Astrocyte (in vitro differentiated cells and primary cell): Measurements from ENCODE around the gene DOC2A. TPM values are rescaled to one million over a fixed set of nuclear protein-coding genes. Genes with fewer than 3 reads are reported as not detected.

ENCODE experiments used
- DNase-seq: peaks from one replicate; pipeline ENCODE4 v3.0.0-alpha.2; 2010; ENCODE audit warnings: low read depth
- FAIRE-seq: peaks from 2 replicates; lab custom pipeline; 2011; peaks lifted over from hg19 to GRCh38; lab: Jason Lieb, UNC
- H2AFZ ChIP-seq: 2 replicates; pipeline ENCODE4 v1.6.0; 2012; ENCODE audit warnings: low read depth, low read length, inconsistent platforms
- H3K27ac ChIP-seq: 2 replicates; pipeline ENCODE4 v1.5.1; 2011; ENCODE audit warnings: low read depth, low read length, inconsistent platforms
- H3K27me3 ChIP-seq: 2 replicates; pipeline ENCODE4 v1.6.0; 2011; ENCODE audit warnings: low read length, inconsistent platforms; ENCODE audit not compliant: insufficient read depth
- H3K36me3 ChIP-seq: 2 replicates; pipeline ENCODE4 v1.5.1; 2011; ENCODE audit warnings: low read length, inconsistent platforms; ENCODE audit not compliant: insufficient read depth
- H3K4me1 ChIP-seq: 2 replicates; pipeline ENCODE4 v1.5.1; 2011; ENCODE audit warnings: low read length, inconsistent platforms; ENCODE audit not compliant: insufficient read depth
- H3K4me2 ChIP-seq: 2 replicates; pipeline ENCODE4 v1.6.0; 2012; ENCODE audit warnings: low read length, inconsistent platforms
- H3K4me3 ChIP-seq: 2 replicates; pipeline ENCODE4 v1.5.1; 2011; ENCODE audit warnings: low read depth, mild to moderate bottlenecking, low read length, inconsistent platforms; ENCODE audit not compliant: insufficient read depth
- H3K79me2 ChIP-seq: 2 replicates; pipeline ENCODE4 v1.6.0; 2012; ENCODE audit warnings: mild to moderate bottlenecking, low read length, inconsistent platforms; ENCODE audit not compliant: insufficient read depth
- H3K9ac ChIP-seq: 2 replicates; pipeline ENCODE4 v1.6.0; 2012; ENCODE audit warnings: mild to moderate bottlenecking, low read length, inconsistent platforms
- H3K9me3 ChIP-seq: 2 replicates; pipeline ENCODE4 v1.5.1; 2012; ENCODE audit warnings: low read depth, mild to moderate bottlenecking, low read length, inconsistent platforms; ENCODE audit not compliant: insufficient read depth
- H4K20me1 ChIP-seq: 2 replicates; pipeline ENCODE4 v1.6.0; 2012; ENCODE audit warnings: low read length, inconsistent platforms; ENCODE audit not compliant: insufficient read depth
- H3K27ac Mint-ChIP-seq: one replicate; pipeline ENCODE4 v1.8.0; 2021; ENCODE audit warnings: mild to moderate bottlenecking, mixed read lengths; ENCODE audit not compliant: unreplicated experiment
- H3K27me3 Mint-ChIP-seq: one replicate; pipeline ENCODE4 v1.8.0; 2021; ENCODE audit warnings: low read depth, mixed read lengths; ENCODE audit not compliant: unreplicated experiment
- H3K36me3 Mint-ChIP-seq: one replicate; pipeline ENCODE4 v1.8.0; 2021; ENCODE audit warnings: low read depth, mixed read lengths; ENCODE audit not compliant: unreplicated experiment
- H3K4me1 Mint-ChIP-seq: one replicate; pipeline ENCODE4 v1.8.0; 2021; ENCODE audit warnings: low read depth, mixed read lengths; ENCODE audit not compliant: unreplicated experiment
- H3K4me3 Mint-ChIP-seq: one replicate; pipeline ENCODE4 v1.8.0; 2021; ENCODE audit warnings: mild to moderate bottlenecking, moderate library complexity, mixed read lengths; ENCODE audit not compliant: unreplicated experiment
- H3K9me3 Mint-ChIP-seq: one replicate; pipeline ENCODE4 v1.8.0; 2021; ENCODE audit warnings: mild to moderate bottlenecking, mixed read lengths; ENCODE audit not compliant: unreplicated experiment
- EZH2 ChIP-seq: IDR thresholded peaks from 2 replicates; pipeline ENCODE4 v1.6.1; 2012; ENCODE audit warnings: mild to moderate bottlenecking, low read length, inconsistent platforms; ENCODE audit not compliant: insufficient read depth
- total RNA-seq: library from RNA; stranded (reverse); gene quantifications from 2 replicates; pipeline ENCODE4 v1.2.1, GENCODE V29; 2021
- TF ChIP-seq, protein P1 (sequence below): IDR thresholded peaks from 2 replicates; pipeline ENCODE4 v1.5.1; 2011; ENCODE audit warnings: low read depth, mild to moderate bottlenecking, inconsistent platforms, low read length, moderate library complexity; ENCODE audit not compliant: insufficient read depth

The DOC2A gene
- total RNA-seq, 1 donor from 2014 or later, result 0.89 TPM

DNA sequence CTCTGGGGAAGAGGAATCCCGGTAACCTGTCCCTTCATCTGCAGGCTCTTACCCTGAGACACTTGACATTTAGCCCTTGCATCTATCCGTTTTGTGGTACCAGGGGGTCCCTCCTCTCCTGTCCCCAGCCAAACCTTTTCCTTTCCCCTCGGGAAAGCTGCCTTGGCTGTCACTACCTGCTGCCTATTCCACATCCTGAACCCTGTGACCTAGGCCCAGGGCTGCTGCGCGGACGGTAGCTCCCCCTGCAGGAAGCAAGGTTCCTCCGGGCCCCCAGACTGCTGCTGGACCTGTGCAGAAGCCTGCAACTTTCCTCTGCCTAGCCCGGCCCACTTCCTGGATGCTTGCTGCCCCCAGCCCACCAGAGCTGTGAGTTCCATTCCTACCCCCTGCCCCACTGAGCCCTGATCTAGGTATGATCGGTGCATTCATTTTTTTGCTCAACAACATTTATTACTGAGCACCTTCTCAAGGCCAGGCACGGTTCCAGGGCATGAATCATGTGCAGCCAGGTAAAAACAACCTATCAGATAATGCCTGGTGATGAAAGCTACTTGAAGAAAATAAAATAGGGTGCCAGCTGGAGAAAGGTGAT is 44.2 kb upstream of the DOC2A start:
- no peak for FAIRE-seq
- peaks cover 6% of the 10 kb centered on the region for H3K79me2 ChIP-seq
- peak overlapping the region; percentile 100 for H3K4me2 ChIP-seq

DNA sequence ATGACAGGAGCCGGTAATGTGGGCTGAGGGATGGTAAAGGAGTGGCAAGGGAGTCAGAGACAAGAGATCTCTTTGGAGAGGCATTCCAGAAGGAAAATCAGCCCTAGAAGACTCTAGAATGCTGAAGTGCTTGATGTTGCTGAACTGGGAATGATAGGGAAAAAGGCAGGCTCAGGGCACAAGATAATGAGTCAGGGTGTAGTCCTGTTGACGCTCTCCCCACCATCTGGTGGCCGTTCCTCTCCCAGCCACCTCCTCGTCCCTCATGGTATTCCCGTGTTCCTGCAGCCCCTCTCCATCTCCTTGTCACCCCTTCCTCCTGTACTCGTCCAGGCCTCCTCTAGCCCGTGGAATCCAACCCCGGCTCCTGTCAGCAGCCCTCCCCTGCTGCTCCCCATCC is 43.6 kb upstream of the DOC2A start:
- no peaks in the 10 kb centered on the region for H3K9me3 ChIP-seq
- H3K27ac ChIP-seq, result no peak overlapping the region
- no peak overlapping the region for H2AFZ ChIP-seq
- no peak for DNase-seq
- no peaks in the 10 kb centered on the region for H3K27me3 ChIP-seq
- Mint-ChIP-seq H3K4me3 (peak overlapping the region; percentile 62), H3K27ac (peak overlapping the region; percentile 80), H3K9me3 (no peaks in the 10 kb centered on the region), H3K4me1 (peaks cover 14% of the 10 kb centered on the region), H3K27me3 (no peaks in the 10 kb centered on the region), H3K36me3 (peaks cover 3% of the 10 kb centered on the region)
- peak overlapping the region; percentile 100 for H3K4me2 ChIP-seq
- peaks cover 2% of the 10 kb centered on the region for H3K36me3 ChIP-seq
- FAIRE-seq, result no peak
- no peak overlapping the region for H3K9ac ChIP-seq
- H3K4me3 ChIP-seq, result peak overlapping the region; percentile 3
- H4K20me1 ChIP-seq, result peaks cover 3% of the 10 kb centered on the region
- H3K79me2 ChIP-seq, result peaks cover 6% of the 10 kb centered on the region
- TF ChIP-seq, protein P1, sequence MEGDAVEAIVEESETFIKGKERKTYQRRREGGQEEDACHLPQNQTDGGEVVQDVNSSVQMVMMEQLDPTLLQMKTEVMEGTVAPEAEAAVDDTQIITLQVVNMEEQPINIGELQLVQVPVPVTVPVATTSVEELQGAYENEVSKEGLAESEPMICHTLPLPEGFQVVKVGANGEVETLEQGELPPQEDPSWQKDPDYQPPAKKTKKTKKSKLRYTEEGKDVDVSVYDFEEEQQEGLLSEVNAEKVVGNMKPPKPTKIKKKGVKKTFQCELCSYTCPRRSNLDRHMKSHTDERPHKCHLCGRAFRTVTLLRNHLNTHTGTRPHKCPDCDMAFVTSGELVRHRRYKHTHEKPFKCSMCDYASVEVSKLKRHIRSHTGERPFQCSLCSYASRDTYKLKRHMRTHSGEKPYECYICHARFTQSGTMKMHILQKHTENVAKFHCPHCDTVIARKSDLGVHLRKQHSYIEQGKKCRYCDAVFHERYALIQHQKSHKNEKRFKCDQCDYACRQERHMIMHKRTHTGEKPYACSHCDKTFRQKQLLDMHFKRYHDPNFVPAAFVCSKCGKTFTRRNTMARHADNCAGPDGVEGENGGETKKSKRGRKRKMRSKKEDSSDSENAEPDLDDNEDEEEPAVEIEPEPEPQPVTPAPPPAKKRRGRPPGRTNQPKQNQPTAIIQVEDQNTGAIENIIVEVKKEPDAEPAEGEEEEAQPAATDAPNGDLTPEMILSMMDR, result no peak
- TF ChIP-seq EZH2, result no peak
- peaks cover 19% of the 10 kb centered on the region for H3K4me1 ChIP-seq

More for the DNA sequence above, 44.2 kb upstream of the DOC2A start:
- H3K4me3 ChIP-seq, result no peak overlapping the region
- Mint-ChIP-seq H3K27me3 (no peaks in the 10 kb centered on the region), H3K36me3 (peaks cover 3% of the 10 kb centered on the region), H3K9me3 (no peaks in the 10 kb centered on the region), H3K27ac (no peak overlapping the region), H3K4me1 (peaks cover 14% of the 10 kb centered on the region), H3K4me3 (no peak overlapping the region)
- no peak overlapping the region for H2AFZ ChIP-seq
- H3K4me1 ChIP-seq, result peaks cover 19% of the 10 kb centered on the region
- H3K27me3 ChIP-seq, result no peaks in the 10 kb centered on the region
- no peaks in the 10 kb centered on the region for H3K9me3 ChIP-seq
- no peak overlapping the region for H3K9ac ChIP-seq
- H4K20me1 ChIP-seq, result peaks cover 3% of the 10 kb centered on the region
- H3K27ac ChIP-seq, result no peak overlapping the region
- DNase-seq, result no peak
- no peak for TF ChIP-seq EZH2
- TF ChIP-seq, protein P1, result peak; percentile 30
- H3K36me3 ChIP-seq, result peaks cover 2% of the 10 kb centered on the region

DNA sequence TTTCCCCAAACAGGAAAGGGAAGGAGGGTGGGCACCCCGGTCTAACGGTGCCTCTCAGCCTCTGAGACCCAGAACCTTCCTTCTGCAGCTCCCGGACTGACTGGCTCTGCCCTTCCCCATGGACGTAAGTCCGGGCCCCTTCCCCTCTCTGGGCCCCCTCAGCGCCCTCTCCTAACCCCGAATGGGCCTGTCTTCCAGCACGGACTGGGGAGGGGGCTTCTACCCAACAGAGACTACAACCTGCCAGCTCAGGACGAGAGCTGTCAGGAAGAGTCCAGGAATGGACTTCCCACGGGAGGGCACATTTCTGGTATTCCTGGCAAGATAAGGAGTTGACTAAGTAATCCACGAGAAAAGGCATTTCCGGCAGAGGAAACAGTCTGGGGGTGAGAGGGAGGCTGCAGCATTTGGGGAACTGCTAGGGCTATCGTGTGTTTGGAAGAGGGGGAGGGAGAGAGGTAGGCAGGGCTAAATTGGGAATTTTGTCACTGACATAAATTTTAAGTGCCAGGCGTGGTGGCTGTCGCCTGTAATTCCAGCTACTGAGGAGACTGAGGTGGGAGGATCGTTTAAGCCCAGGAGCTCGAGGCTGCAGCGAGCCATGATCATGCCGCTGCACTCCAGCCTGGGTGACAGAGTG is 42.7 kb upstream of the DOC2A start:
- peak overlapping the region; percentile 100 for H3K4me2 ChIP-seq
- peaks cover 19% of the 10 kb centered on the region for H3K4me1 ChIP-seq
- peaks cover 3% of the 10 kb centered on the region for H4K20me1 ChIP-seq
- Mint-ChIP-seq H3K4me1 (peaks cover 14% of the 10 kb centered on the region), H3K27ac (no peak overlapping the region), H3K27me3 (no peaks in the 10 kb centered on the region), H3K36me3 (peaks cover 3% of the 10 kb centered on the region), H3K9me3 (no peaks in the 10 kb centered on the region), H3K4me3 (peak overlapping the region; percentile 85)
- H2AFZ ChIP-seq, result peak overlapping the region; percentile 80
- H3K9ac ChIP-seq, result peak overlapping the region; percentile 85
- H3K4me3 ChIP-seq, result peak overlapping the region; percentile 75
- peak overlapping the region; percentile 78 for H3K27ac ChIP-seq
- TF ChIP-seq, protein P1, result no peak
- no peak for TF ChIP-seq EZH2
- no peaks in the 10 kb centered on the region for H3K27me3 ChIP-seq
- no peaks in the 10 kb centered on the region for H3K36me3 ChIP-seq
- no peaks in the 10 kb centered on the region for H3K9me3 ChIP-seq
- H3K79me2 ChIP-seq, result peaks cover 6% of the 10 kb centered on the region
- DNase-seq (peak; percentile 41), FAIRE-seq (no peak)
